Measurements from ENCODE around the gene NPAS3. TPM values are rescaled to one million over a fixed set of nuclear protein-coding genes. Genes with fewer than 3 reads are reported as not detected.

NPAS3 gene
- total RNA-seq, 1 donor: 0.86 TPM

DNA sequence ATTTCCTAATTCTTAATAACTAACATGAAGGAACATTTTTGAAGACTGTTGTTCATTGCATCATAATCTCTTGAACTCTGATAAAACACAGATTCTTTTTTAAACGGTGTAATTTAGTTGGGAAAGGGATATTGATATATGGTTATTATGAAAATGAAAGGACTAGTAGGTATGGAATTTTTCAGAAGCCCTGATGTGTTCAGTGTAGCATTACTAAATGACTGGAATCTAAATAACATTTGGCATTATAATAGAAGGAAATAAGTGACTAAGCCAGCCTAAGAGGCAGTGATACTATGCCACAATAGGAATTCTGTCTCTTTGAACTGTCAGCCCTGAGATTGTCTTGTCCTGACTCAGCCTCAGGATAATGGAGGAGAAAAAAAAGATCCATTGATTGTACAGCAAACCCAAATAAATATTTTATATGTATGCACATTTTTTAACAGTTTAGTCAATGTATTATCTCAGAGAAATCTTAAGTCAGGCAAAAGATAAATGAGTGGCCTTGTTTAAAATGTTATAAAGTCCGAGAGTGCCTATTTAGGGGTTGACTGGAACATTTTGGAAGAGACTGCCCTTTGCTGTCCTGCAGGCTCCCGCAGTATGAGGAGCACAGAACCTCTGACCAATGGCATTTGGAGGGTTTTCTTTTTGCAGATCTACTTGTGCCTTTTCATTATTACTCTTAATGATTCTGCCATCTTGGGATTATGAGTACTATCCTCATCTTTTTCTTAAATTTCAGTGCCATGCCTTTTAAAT is 741.0 kb downstream of the NPAS3 start:
- H3K4me3 ChIP-seq (ENCODE audit: low read depth, low read length): no peak overlapping the region
- TF ChIP-seq, protein P1, sequence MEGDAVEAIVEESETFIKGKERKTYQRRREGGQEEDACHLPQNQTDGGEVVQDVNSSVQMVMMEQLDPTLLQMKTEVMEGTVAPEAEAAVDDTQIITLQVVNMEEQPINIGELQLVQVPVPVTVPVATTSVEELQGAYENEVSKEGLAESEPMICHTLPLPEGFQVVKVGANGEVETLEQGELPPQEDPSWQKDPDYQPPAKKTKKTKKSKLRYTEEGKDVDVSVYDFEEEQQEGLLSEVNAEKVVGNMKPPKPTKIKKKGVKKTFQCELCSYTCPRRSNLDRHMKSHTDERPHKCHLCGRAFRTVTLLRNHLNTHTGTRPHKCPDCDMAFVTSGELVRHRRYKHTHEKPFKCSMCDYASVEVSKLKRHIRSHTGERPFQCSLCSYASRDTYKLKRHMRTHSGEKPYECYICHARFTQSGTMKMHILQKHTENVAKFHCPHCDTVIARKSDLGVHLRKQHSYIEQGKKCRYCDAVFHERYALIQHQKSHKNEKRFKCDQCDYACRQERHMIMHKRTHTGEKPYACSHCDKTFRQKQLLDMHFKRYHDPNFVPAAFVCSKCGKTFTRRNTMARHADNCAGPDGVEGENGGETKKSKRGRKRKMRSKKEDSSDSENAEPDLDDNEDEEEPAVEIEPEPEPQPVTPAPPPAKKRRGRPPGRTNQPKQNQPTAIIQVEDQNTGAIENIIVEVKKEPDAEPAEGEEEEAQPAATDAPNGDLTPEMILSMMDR (IDR thresholded peaks at IDR 0.05; ENCODE audit: insufficient read depth, low read depth, low read length): no peak
- DNase-seq (ENCODE audit: low read depth): peak; percentile 73

- H3K4me3 ChIP-seq (ENCODE audit: low read depth, low read length): no peak overlapping the region
- TF ChIP-seq, protein P1 (IDR thresholded peaks at IDR 0.05; ENCODE audit: insufficient read depth, low read depth, low read length): no peak
- DNase-seq (ENCODE audit: low read depth): no peak
Measured at GRCh38 chr14:33680873-33681272, 742.2 kb downstream of the NPAS3 start.

DNA sequence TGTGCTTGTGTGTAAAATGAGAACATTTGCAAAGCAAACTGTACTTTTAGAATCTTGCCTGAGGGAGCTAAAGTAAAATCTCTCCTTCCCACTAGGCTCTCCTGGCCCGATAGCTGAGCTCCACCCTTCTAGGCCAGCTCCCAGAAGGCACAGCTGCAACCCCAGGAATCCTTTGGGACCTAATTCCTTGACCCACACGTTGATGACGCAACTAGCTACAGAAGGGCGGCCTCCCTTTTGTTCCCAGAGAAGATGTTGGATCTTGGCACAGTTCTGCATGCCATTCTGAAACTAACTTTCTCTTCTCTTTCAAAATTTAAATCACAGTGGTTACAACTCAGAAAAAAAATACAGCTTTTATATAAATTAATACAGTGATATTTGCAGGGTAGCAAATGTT is 744.1 kb downstream of the NPAS3 start:
- DNase-seq (ENCODE audit: low read depth): peak; percentile 83
- TF ChIP-seq, protein P1 (IDR thresholded peaks at IDR 0.05; ENCODE audit: insufficient read depth, low read depth, low read length): no peak
- no peak overlapping the region for H3K4me3 ChIP-seq (ENCODE audit: low read depth, low read length)

GRCh38 chr14:33685026-33685425 is 746.3 kb downstream of the NPAS3 start:
- DNase-seq (ENCODE audit: low read depth): no peak
- H3K4me3 ChIP-seq (ENCODE audit: low read depth, low read length): no peak overlapping the region
- TF ChIP-seq, protein P1 (IDR thresholded peaks at IDR 0.05; ENCODE audit: insufficient read depth, low read depth, low read length): no peak

DNA sequence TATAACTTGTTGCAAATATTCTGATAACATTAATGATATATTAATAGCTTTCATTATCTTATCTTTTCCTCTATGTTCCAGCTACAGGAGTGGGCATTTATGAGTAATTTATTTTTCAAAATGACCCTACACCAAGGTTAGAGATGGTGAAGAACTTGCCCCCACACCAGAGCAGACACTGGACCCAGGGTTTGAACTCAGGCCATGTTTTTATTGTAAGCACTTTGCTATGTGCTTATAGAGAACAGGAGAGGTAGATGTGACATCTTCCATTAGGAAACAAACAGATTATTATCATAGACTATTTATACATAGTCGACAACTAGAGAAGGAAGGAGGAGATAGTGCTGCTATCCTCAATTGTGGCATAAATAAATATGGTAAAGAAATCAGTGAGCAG is 747.0 kb downstream of the NPAS3 start:
- no peak for DNase-seq (ENCODE audit: low read depth)
- TF ChIP-seq, protein P1 (IDR thresholded peaks at IDR 0.05; ENCODE audit: insufficient read depth, low read depth, low read length): no peak
- H3K4me3 ChIP-seq (ENCODE audit: low read depth, low read length): no peak overlapping the region

DNA sequence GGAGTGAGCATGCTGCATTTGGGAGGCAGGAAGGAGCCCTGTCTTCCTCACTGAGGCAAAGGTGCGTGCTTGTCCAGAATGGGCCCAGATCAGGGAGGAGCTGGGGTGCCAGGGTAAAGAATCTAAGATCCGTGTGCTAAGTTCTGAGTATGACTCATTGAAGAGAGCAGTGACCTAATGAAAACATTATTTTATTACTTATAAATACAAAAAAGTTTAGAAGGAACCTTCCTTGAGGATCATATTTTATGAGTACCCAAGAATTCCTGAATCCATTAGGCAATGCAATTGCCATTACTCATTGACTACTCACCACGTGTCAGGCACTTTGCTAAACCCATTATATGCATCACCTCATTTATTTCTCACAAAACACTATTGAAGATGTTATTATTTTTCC is 747.5 kb downstream of the NPAS3 start:
- TF ChIP-seq, protein P1 (IDR thresholded peaks at IDR 0.05; ENCODE audit: insufficient read depth, low read depth, low read length): no peak
- peak; percentile 73 for DNase-seq (ENCODE audit: low read depth)
- no peak overlapping the region for H3K4me3 ChIP-seq (ENCODE audit: low read depth, low read length)

DNA sequence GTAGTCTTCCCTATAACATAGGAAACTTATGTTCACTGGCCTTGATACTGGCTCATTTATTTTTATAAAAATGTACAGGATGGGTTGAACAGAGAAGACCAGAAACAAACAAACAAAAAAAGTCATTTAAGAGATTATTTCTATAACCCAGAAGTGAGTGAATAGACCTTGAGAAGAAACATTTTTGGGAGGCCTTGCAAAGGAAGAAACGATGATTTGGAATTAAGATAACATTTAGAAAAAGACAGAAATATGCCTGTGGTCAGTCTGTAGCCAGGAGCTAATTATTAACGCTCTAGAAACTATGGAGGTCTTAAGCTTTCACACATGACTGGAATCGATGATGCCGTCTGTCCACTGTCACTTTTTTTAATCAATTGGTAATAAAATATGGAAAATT is 748.2 kb downstream of the NPAS3 start:
- H3K4me3 ChIP-seq (ENCODE audit: low read depth, low read length): no peak overlapping the region
- TF ChIP-seq, protein P1 (IDR thresholded peaks at IDR 0.05; ENCODE audit: insufficient read depth, low read depth, low read length): no peak
- no peak for DNase-seq (ENCODE audit: low read depth)

Data from fibroblast of villous mesenchyme (primary cell).